ENCODE results near the gene SLC6A20. TPM values are rescaled to one million over a fixed set of nuclear protein-coding genes. Genes with fewer than 3 reads are reported as not detected.

The SLC6A20 gene
- polyA plus RNA-seq, 1 donor (not counting 4 experiments of a cell fraction or from before 2014, with no cell fraction given): 0.34 TPM

DNA sequence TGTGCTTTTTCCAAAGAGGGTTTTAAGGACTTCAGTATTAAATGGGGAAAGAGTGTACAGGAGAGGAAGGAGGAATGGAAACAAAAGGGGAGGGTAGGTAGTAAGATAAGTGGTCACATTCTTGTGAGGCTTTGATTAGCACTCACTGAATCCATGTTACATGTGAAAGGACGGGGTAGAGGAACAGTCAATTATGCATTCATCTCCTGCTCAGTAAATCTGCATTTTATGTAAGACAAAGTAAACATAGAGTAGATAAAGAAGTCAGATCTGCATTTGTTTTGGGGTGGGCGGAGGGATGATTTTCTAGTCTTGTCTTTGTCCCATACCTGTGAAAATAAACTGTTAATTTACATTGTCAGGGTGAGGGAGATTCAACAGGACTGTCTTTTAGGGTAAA is 56.3 kb downstream of the SLC6A20 start:
- H3K27me3 ChIP-seq (ENCODE audit: control insufficient read depth, extremely low read depth, insufficient read depth, low read length): no peaks in the 10 kb centered on the region
- DNase-seq (ENCODE audit: low read depth, low spot score) (no peak), FAIRE-seq (no peak)
- no peak overlapping the region for H2AFZ ChIP-seq (ENCODE audit: control insufficient read depth, low read length)
- H3K4me2 ChIP-seq (ENCODE audit: control insufficient read depth, extremely low read depth, insufficient read depth, low read depth, low read length): no peak overlapping the region
- no peaks in the 10 kb centered on the region for H4K20me1 ChIP-seq (ENCODE audit: control insufficient read depth, extremely low read depth, insufficient read depth, low read length)
- H3K9ac ChIP-seq (ENCODE audit: control insufficient read depth, extremely low read depth, insufficient read depth, low read length): no peak overlapping the region
- no peaks in the 10 kb centered on the region for H3K79me2 ChIP-seq (ENCODE audit: control insufficient read depth, insufficient read depth, low read length)
- no peaks in the 10 kb centered on the region for H3K9me3 ChIP-seq (ENCODE audit: control insufficient read depth, low read depth, low read length)
- H3K9me1 ChIP-seq (ENCODE audit: control insufficient read depth, extremely low read depth, insufficient read depth, low read length): no peaks in the 10 kb centered on the region
- no peak for TF ChIP-seq EZH2 (IDR thresholded peaks at IDR 0.05; ENCODE audit: low read length)
- TF ChIP-seq, protein P1, sequence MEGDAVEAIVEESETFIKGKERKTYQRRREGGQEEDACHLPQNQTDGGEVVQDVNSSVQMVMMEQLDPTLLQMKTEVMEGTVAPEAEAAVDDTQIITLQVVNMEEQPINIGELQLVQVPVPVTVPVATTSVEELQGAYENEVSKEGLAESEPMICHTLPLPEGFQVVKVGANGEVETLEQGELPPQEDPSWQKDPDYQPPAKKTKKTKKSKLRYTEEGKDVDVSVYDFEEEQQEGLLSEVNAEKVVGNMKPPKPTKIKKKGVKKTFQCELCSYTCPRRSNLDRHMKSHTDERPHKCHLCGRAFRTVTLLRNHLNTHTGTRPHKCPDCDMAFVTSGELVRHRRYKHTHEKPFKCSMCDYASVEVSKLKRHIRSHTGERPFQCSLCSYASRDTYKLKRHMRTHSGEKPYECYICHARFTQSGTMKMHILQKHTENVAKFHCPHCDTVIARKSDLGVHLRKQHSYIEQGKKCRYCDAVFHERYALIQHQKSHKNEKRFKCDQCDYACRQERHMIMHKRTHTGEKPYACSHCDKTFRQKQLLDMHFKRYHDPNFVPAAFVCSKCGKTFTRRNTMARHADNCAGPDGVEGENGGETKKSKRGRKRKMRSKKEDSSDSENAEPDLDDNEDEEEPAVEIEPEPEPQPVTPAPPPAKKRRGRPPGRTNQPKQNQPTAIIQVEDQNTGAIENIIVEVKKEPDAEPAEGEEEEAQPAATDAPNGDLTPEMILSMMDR (optimal IDR thresholded peaks at IDR 0.05 in 1 of 3, IDR thresholded peaks at IDR 0.05 in 1 of 3, conservative IDR thresholded peaks at IDR 0.05 in 1 of 3; ENCODE audit: extremely low read depth in 1 of 3, insufficient read depth in 2 of 3, low read length in 3 of 3): no peak
- dilution Hi-C loops (cut with MboI; ENCODE audit: extremely low pct_ligation_motif_present, low sequenced_read_pairs): no loop called here
- H3K4me3 ChIP-seq (ENCODE audit: control insufficient read depth in 2 of 3, extremely low read depth in 1 of 3, insufficient read depth in 2 of 3, low read depth in 1 of 3, low read length in 3 of 3): no peak overlapping the region
- no peak overlapping the region for H3K27ac ChIP-seq (ENCODE audit: control insufficient read depth, insufficient read depth, low read length)
- H3K36me3 ChIP-seq (ENCODE audit: control insufficient read depth in 2 of 2, extremely low read depth in 1 of 2, insufficient read depth in 2 of 2, low read length in 2 of 2): peaks cover 12 to 28% of the 10 kb centered on the region in 2 experiments
- no peaks in the 10 kb centered on the region for H3K4me1 ChIP-seq (ENCODE audit: control insufficient read depth, extremely low read depth, insufficient read depth, low read length)

DNA sequence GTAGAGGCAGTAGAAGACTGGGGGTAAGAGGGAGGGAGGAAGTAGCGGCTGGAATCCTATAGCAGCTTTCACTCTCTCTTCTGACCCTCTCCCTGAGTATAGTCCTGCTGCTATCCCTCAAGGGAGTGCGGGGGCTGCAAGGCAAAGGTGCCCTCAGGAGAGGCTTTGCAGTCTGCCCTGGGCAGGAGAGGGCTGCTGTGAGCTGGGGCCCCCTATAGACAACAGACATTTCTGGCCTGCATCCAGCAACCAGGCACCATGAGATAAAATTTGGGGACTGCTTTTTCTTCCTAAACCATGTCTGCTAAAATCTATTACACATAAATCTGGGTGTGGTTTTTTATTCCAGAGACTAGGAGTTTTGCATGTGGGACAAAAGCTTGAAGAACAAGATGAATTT is 59.1 kb downstream of the SLC6A20 start:
- no peaks in the 10 kb centered on the region for H3K27me3 ChIP-seq (ENCODE audit: control insufficient read depth, extremely low read depth, insufficient read depth, low read length)
- H3K4me1 ChIP-seq (ENCODE audit: control insufficient read depth, extremely low read depth, insufficient read depth, low read length): no peaks in the 10 kb centered on the region
- H3K9me3 ChIP-seq (ENCODE audit: control insufficient read depth, low read depth, low read length): no peaks in the 10 kb centered on the region
- H3K36me3 ChIP-seq (ENCODE audit: control insufficient read depth in 2 of 2, extremely low read depth in 1 of 2, insufficient read depth in 2 of 2, low read length in 2 of 2): peaks cover 9 to 27% of the 10 kb centered on the region in 2 experiments
- dilution Hi-C loops (cut with MboI; ENCODE audit: extremely low pct_ligation_motif_present, low sequenced_read_pairs): no loop called here
- no peak overlapping the region for H3K4me2 ChIP-seq (ENCODE audit: control insufficient read depth, extremely low read depth, insufficient read depth, low read depth, low read length)
- no peak overlapping the region for H3K4me3 ChIP-seq (ENCODE audit: control insufficient read depth in 2 of 3, extremely low read depth in 1 of 3, insufficient read depth in 2 of 3, low read depth in 1 of 3, low read length in 3 of 3)
- H3K9me1 ChIP-seq (ENCODE audit: control insufficient read depth, extremely low read depth, insufficient read depth, low read length): no peaks in the 10 kb centered on the region
- no peak overlapping the region for H2AFZ ChIP-seq (ENCODE audit: control insufficient read depth, low read length)
- FAIRE-seq (no peak), DNase-seq (ENCODE audit: low read depth, low spot score) (no peak)
- H3K27ac ChIP-seq (ENCODE audit: control insufficient read depth, insufficient read depth, low read length): no peak overlapping the region
- no peaks in the 10 kb centered on the region for H4K20me1 ChIP-seq (ENCODE audit: control insufficient read depth, extremely low read depth, insufficient read depth, low read length)
- no peaks in the 10 kb centered on the region for H3K79me2 ChIP-seq (ENCODE audit: control insufficient read depth, insufficient read depth, low read length)
- TF ChIP-seq EZH2 (IDR thresholded peaks at IDR 0.05; ENCODE audit: low read length): no peak
- TF ChIP-seq, protein P1 (optimal IDR thresholded peaks at IDR 0.05 in 1 of 3, IDR thresholded peaks at IDR 0.05 in 1 of 3, conservative IDR thresholded peaks at IDR 0.05 in 1 of 3; ENCODE audit: extremely low read depth in 1 of 3, insufficient read depth in 2 of 3, low read length in 3 of 3): no peak
- no peak overlapping the region for H3K9ac ChIP-seq (ENCODE audit: control insufficient read depth, extremely low read depth, insufficient read depth, low read length)

All from keratinocyte (primary cell).